HepG2 (cell line): ENCODE measurements around the gene REPS2. TPM values are rescaled to one million over a fixed set of nuclear protein-coding genes. Genes with fewer than 3 reads are reported as not detected.

Experiments
- ATAC-seq: fragments of 200-7000 bp; cut with Tn5 transposase; 3 replicates; pipeline ENCODE4 v1.9.1; 2020; ENCODE audit warnings: mild to moderate bottlenecking, moderate library complexity
- BruUV-seq: library from RNA; stranded (reverse); fragments of 400-500 nt; replicated peaks from 2 replicates; lab custom pipeline; 2021; lab: Mats Ljungman, UMichigan
- CTCF ChIA-PET: fragments of 300-600 bp; formaldehyde crosslinking; extraction: SDS; loops from one replicate; lab custom pipeline; 2021; ENCODE audit warnings: low total read pairs, inconsistent platforms, low intra/inter-chr PET ratio; lab: Yijun Ruan, JAX
- POLR2A ChIA-PET: fragments of 350-600 bp; sonication (Branson Sonifier 250); formaldehyde crosslinking; loops from one replicate; lab custom pipeline; 2020; ENCODE audit warnings: antibody characterized with exemption, inconsistent platforms; lab: Yijun Ruan, JAX
- DNase-seq: peaks from one replicate; pipeline ENCODE4 v3.0.0-alpha.2; 2015; ENCODE audit warnings: low spot score
- FAIRE-seq: peaks from 3 replicates; lab custom pipeline; 2011; peaks lifted over from hg19 to GRCh38; lab: Jason Lieb, UNC
- H2AFZ ChIP-seq: one replicate; pipeline ENCODE4 v1.6.1; 2011; ENCODE audit warnings: low read length, inconsistent platforms
- H3K27ac ChIP-seq: fragments of 300-600 bp; 3 replicates; pipeline ENCODE4 v1.8.0; 2011; ENCODE audit warnings: mixed run types, mild to moderate bottlenecking, mixed read lengths, low read length, inconsistent platforms; ENCODE audit not compliant: insufficient read depth; ENCODE audit errors: extremely low read length
- H3K27me3 ChIP-seq, 2 experiments: fragments of 200-600 bp in 1 of 2; 2 replicates in 1 of 2; 3 replicates in 1 of 2; pipeline versions ENCODE4 v1.6.0 to v1.8.0; 2011; ENCODE audit warnings: low read length in 2 of 2, mild to moderate bottlenecking in 2 of 2, moderate library complexity in 2 of 2, inconsistent platforms in 1 of 2; ENCODE audit not compliant: insufficient read depth in 2 of 2, control insufficient read depth in 1 of 2
- H3K36me3 ChIP-seq, 2 experiments: fragments of 200-600 bp in 1 of 2; replicated peaks in 1 of 2; 2 replicates in 1 of 2; 3 replicates in 1 of 2; pipeline versions ENCODE4 v1.5.1 to v1.8.0; 2011; ENCODE audit warnings: low read length in 2 of 2, inconsistent platforms in 1 of 2; ENCODE audit not compliant: insufficient read depth in 2 of 2, control insufficient read depth in 1 of 2
- H3K4me1 ChIP-seq: 2 replicates; pipeline ENCODE4 v1.5.1; 2012; ENCODE audit warnings: low read length, inconsistent platforms; ENCODE audit not compliant: insufficient read depth
- H3K4me2 ChIP-seq: 2 replicates; pipeline ENCODE4 v1.6.0; 2011; ENCODE audit warnings: low read depth, low read length, inconsistent platforms
- H3K4me3 ChIP-seq, 3 experiments: fragments of 200-600 bp in 1 of 3; sonication (generic), shearing (Covaris generic) in 1 of 3; replicated peaks in 1 of 3; 2 replicates each; pipeline ENCODE4 v1.5.1; 2011 to 2016; ENCODE audit warnings: low read length in 3 of 3, inconsistent platforms in 2 of 3, low read depth in 2 of 3, mild to moderate bottlenecking in 2 of 3, control low read depth in 1 of 3, mixed read lengths in 1 of 3; ENCODE audit not compliant: insufficient read depth in 1 of 3
- H3K79me2 ChIP-seq: one replicate; pipeline ENCODE4 v1.6.1; 2011; ENCODE audit warnings: low read length, inconsistent platforms; ENCODE audit not compliant: insufficient read depth
- H3K9ac ChIP-seq: 2 replicates; pipeline ENCODE4 v1.6.0; 2011; ENCODE audit warnings: mild to moderate bottlenecking, low read depth, low read length, inconsistent platforms; ENCODE audit not compliant: insufficient read depth
- H3K9me3 ChIP-seq: 2 replicates; pipeline ENCODE4 v1.5.1; 2012; ENCODE audit warnings: mild to moderate bottlenecking, low read length
- H4K20me1 ChIP-seq: 2 replicates; pipeline ENCODE4 v1.6.0; 2011; ENCODE audit warnings: inconsistent platforms, mild to moderate bottlenecking, low read length, moderate library complexity; ENCODE audit not compliant: insufficient read depth
- ARID5B ChIP-seq: IDR thresholded peaks from 2 replicates; pipeline ENCODE4 v1.4.0; 2020; ENCODE audit warnings: mild to moderate bottlenecking, missing genetic modification reagents
- FUBP1 ChIP-seq: sonication (generic); formaldehyde crosslinking; IDR thresholded peaks from 2 replicates; pipeline ENCODE4 v1.5.1; 2020; ENCODE audit warnings: missing genetic modification reagents, mild to moderate bottlenecking, borderline replicate concordance
- HMGA1 ChIP-seq: sonication (generic); formaldehyde crosslinking; conservative IDR thresholded peaks from 2 replicates; pipeline ENCODE4 v1.4.0; 2020; ENCODE audit warnings: missing genetic modification reagents
- KLF9 ChIP-seq: IDR thresholded peaks from 2 replicates; pipeline ENCODE4 v1.6.1; 2016; ENCODE audit warnings: low read depth
- SIN3B ChIP-seq: fragments of 150-350 bp; IDR thresholded peaks from 2 replicates; pipeline ENCODE4 v1.6.1; 2014; ENCODE audit warnings: low read length
- SP140L ChIP-seq: sonication (generic); formaldehyde crosslinking; IDR thresholded peaks from 2 replicates; pipeline ENCODE4 v1.4.0; 2020; ENCODE audit warnings: missing genetic modification reagents, borderline replicate concordance
- SP5 ChIP-seq: IDR thresholded peaks from 2 replicates; pipeline ENCODE4 v1.6.1; 2016; ENCODE audit warnings: low read depth, borderline replicate concordance
- TCF12 ChIP-seq, 2 experiments: fragments of 450-650 bp in 1 of 2; sonication (generic) in 1 of 2; formaldehyde crosslinking in 1 of 2; IDR thresholded peaks; 2 replicates each; pipeline versions ENCODE4 v1.6.1 to v1.8.0; 2017 to 2022; ENCODE audit warnings: antibody characterized with exemption in 1 of 2, mild to moderate bottlenecking in 1 of 2, missing genetic modification reagents in 1 of 2, moderate library complexity in 1 of 2
- TGIF2 ChIP-seq: IDR thresholded peaks from 2 replicates; pipeline ENCODE4 v1.6.1; 2016; ENCODE audit warnings: control low read depth, missing compliant biosample characterization
- TP53 ChIP-seq: sonication (generic); formaldehyde crosslinking; conservative IDR thresholded peaks from 2 replicates; pipeline ENCODE4 v1.4.0; 2020; ENCODE audit warnings: missing genetic modification reagents
- TSC22D2 ChIP-seq: sonication (generic); formaldehyde crosslinking; IDR thresholded peaks from 2 replicates; pipeline ENCODE4 v1.5.1; 2020; ENCODE audit warnings: missing genetic modification reagents, mild to moderate bottlenecking, borderline replicate concordance
- ZBTB25 ChIP-seq: IDR thresholded peaks from 2 replicates; pipeline ENCODE4 v1.6.1; 2018; ENCODE audit warnings: missing genetic modification reagents
- ZC3H4 ChIP-seq: sonication (generic); formaldehyde crosslinking; IDR thresholded peaks from 2 replicates; pipeline ENCODE4 v1.4.0; 2020; ENCODE audit warnings: missing genetic modification reagents, borderline replicate concordance
- ZMAT3 ChIP-seq: sonication (generic); formaldehyde crosslinking; conservative IDR thresholded peaks from 2 replicates; pipeline ENCODE4 v1.7.0; 2021; ENCODE audit warnings: missing genetic modification reagents
- ZNF430 ChIP-seq: sonication (generic); formaldehyde crosslinking; IDR thresholded peaks from 2 replicates; pipeline ENCODE4 v1.9.0; 2021; ENCODE audit warnings: mild to moderate bottlenecking, missing genetic modification reagents
- ZNF780A ChIP-seq: sonication (generic); formaldehyde crosslinking; IDR thresholded peaks from 2 replicates; pipeline ENCODE4 v1.8.0; 2022; ENCODE audit warnings: mild to moderate bottlenecking, missing genetic modification reagents, moderate library complexity
- ZNF879 ChIP-seq: sonication (generic); formaldehyde crosslinking; IDR thresholded peaks from 2 replicates; pipeline ENCODE4 v1.8.1; 2023; ENCODE audit warnings: missing genetic modification reagents
- WGBS: methylation state at CpG from one replicate; pipeline ENCODE4 v1.1.6; 2017; ENCODE audit warnings: low lambda C conversion rate; 5-methylcytosine and 5-hydroxymethylcytosine counted together
- in situ Hi-C: cut with HindIII; loops from 2 replicates; pipeline ENCODE4 v1.10.0; 2017; ENCODE audit warnings: low pct_unique_long_range_greater_than_20kb; ENCODE audit not compliant: extremely low pct_ligation_motif_present
- intact Hi-C: fragments of 100-400 bp; cut with micrococcal nuclease; formaldehyde crosslinking; loops from one replicate; pipeline ENCODE4 v1.10.0; 2022; ENCODE audit not compliant: unreplicated experiment
- polyA plus RNA-seq, 8 experiments: library from polyadenylated mRNA; depleted of rRNA in 3 of 8; stranded (reverse) in 7 of 8; unstranded in 1 of 8; fragments of >200 nt; fragmentation: Illumina TruSeq in 4 of 8; extraction: Trizol in 4 of 8; gene quantifications; 2 replicates each; pipeline versions ENCODE4 v1.2.1 to v1.2.3, GENCODE V29; 2011 to 2016; ENCODE audit warnings: low read depth in 4 of 8, missing spikeins in 1 of 8, mixed read lengths in 1 of 8; ENCODE audit not compliant: insufficient read depth in 1 of 8
- total RNA-seq, 5 experiments: library from RNA; depleted of rRNA; stranded (reverse); fragments of >200 nt; fragmentation: Illumina TruSeq; extraction: Trizol; gene quantifications; 2 replicates each; pipeline ENCODE4 v1.2.3, GENCODE V29; 2016; ENCODE audit warnings: low read depth in 1 of 5

REPS2 gene
- total and polyA plus RNA-seq, 2 of the 13 experiments (the other 11 are each of a cell fraction or from before 2014, with no cell fraction given) = 0.05 to 0.58 TPM

GRCh38 chrX:16978193-16978984 is 31.9 kb downstream of the REPS2 start (continued):
- TF ChIP-seq ARID5B (CRISPR knock-in tag) (no peak), FUBP1 (no peak), KLF9 (CRISPR knock-in tag) (no peak)
- TF ChIP-seq, all 625 proteins: peak for 0

GRCh38 chrX:16979226-16979625 is 32.8 kb downstream of the REPS2 start:
- Histone ChIP-seq H3K9me3 (no peaks in the 10 kb centered on the region), H3K9ac (no peak overlapping the region), H3K4me3 (no peak overlapping the region), H3K4me1 (no peaks in the 10 kb centered on the region), H3K27me3 (no peaks in the 10 kb centered on the region), H2AFZ (no peak overlapping the region), H3K79me2 (no peaks in the 10 kb centered on the region), H3K27ac (no peak overlapping the region), H3K4me2 (no peak overlapping the region), H3K36me3 (no peaks in the 10 kb centered on the region), H4K20me1 (no peaks in the 10 kb centered on the region)
- no TSS peak for BruUV-seq
- ATAC-seq (no peak), DNase-seq (no peak), FAIRE-seq (no peak)
- WGBS = 92% methylated on average over 1 of the region's 1 CpG
- intact Hi-C loops = no loop called here
- in situ Hi-C loops = no loop called here
- ChIA-PET POLR2A (no interaction called here), CTCF (no interaction called here)
- TF ChIP-seq TGIF2 (CRISPR knock-in tag) = no peak
- no peak for TF ChIP-seq ZNF879 (CRISPR knock-in tag)
- TF ChIP-seq ZMAT3 (CRISPR knock-in tag) = no peak
- no peak for TF ChIP-seq TP53 (CRISPR knock-in tag)
- no peak for TF ChIP-seq TCF12 (IDR thresholded peaks at IDR 0.05)
- no peak for TF ChIP-seq TCF12 (CRISPR knock-in tag; IDR thresholded peaks at IDR 0.05)
- no peak for TF ChIP-seq SP5 (CRISPR knock-in tag)
- TF ChIP-seq TSC22D2 (CRISPR knock-in tag) = no peak
- no peak for TF ChIP-seq ZNF430
- TF ChIP-seq ZC3H4 (CRISPR knock-in tag) = no peak
- no peak for TF ChIP-seq ZNF780A
- TF ChIP-seq HMGA1 (CRISPR knock-in tag) = no peak
- TF ChIP-seq ZBTB25 (CRISPR knock-in tag) = no peak
- TF ChIP-seq SIN3B = no peak
- no peak for TF ChIP-seq SP140L (CRISPR knock-in tag)
